HUES48 (cell line): ENCODE results near the gene KCNIP3.
"Not testable (repeated sequence)": the region's sequence is repeated elsewhere in the genome, so short reads cannot be mapped to it uniquely, and the experiment has no call there.

Experiments used
- H3K27ac ChIP-seq: one replicate; pipeline ENCODE4 v1.7.0; 2013; ENCODE audit warnings: low read depth, low read length, inconsistent platforms
- H3K27me3 ChIP-seq: 2 replicates; pipeline ENCODE4 v1.6.1; 2013; ENCODE audit warnings: mild to moderate bottlenecking, low read length; ENCODE audit not compliant: control insufficient read depth, insufficient read depth
- H3K36me3 ChIP-seq: 2 replicates; pipeline ENCODE4 v1.6.1; 2013; ENCODE audit warnings: low read length; ENCODE audit not compliant: control insufficient read depth, insufficient read depth
- H3K4me1 ChIP-seq: 2 replicates; pipeline ENCODE4 v1.6.1; 2013; ENCODE audit warnings: mild to moderate bottlenecking, low read length; ENCODE audit not compliant: control insufficient read depth, insufficient read depth
- H3K4me3 ChIP-seq: 2 replicates; pipeline ENCODE4 v1.5.1; 2013; ENCODE audit warnings: mild to moderate bottlenecking, low read depth, low read length
- H3K9ac ChIP-seq: 2 replicates; pipeline ENCODE4 v1.6.1; 2013; ENCODE audit warnings: mild to moderate bottlenecking, low read depth, low read length, moderate library complexity
- H3K9me3 ChIP-seq: 2 replicates; pipeline ENCODE4 v1.6.1; 2013; ENCODE audit warnings: low read length; ENCODE audit not compliant: control insufficient read depth, insufficient read depth

Gene KCNIP3

GRCh38 chr2:95377216-95378123, 80.3 kb downstream of the KCNIP3 start:
- no peaks in the 10 kb centered on the region for H3K36me3 ChIP-seq
- no peak overlapping the region for H3K9ac ChIP-seq
- H3K27me3 ChIP-seq: no peaks in the 10 kb centered on the region
- H3K4me3 ChIP-seq: no peak overlapping the region
- H3K4me1 ChIP-seq: peaks cover 6% of the 10 kb centered on the region
- no peaks in the 10 kb centered on the region for H3K9me3 ChIP-seq
- no peak overlapping the region for H3K27ac ChIP-seq

- H3K27me3 ChIP-seq, H3K36me3 ChIP-seq, H3K9me3 ChIP-seq, H3K4me3 ChIP-seq, H3K4me1 ChIP-seq, H3K27ac ChIP-seq, H3K9ac ChIP-seq: not testable (repeated sequence)
Measured at GRCh38 chr2:95378281-95378680, 81.1 kb downstream of the KCNIP3 start.

GRCh38 chr2:95379371-95379831, 82.3 kb downstream of the KCNIP3 start:
- no peak overlapping the region for H3K9ac ChIP-seq
- peaks cover 6% of the 10 kb centered on the region for H3K4me1 ChIP-seq
- no peaks in the 10 kb centered on the region for H3K36me3 ChIP-seq
- no peak overlapping the region for H3K27ac ChIP-seq
- no peak overlapping the region for H3K4me3 ChIP-seq
- no peaks in the 10 kb centered on the region for H3K9me3 ChIP-seq
- no peaks in the 10 kb centered on the region for H3K27me3 ChIP-seq

- Histone ChIP-seq H3K9me3 (no peaks in the 10 kb centered on the region), H3K4me3 (no peak overlapping the region), H3K27me3 (no peaks in the 10 kb centered on the region), H3K36me3 (no peaks in the 10 kb centered on the region), H3K27ac (no peak overlapping the region), H3K4me1 (peaks cover 6% of the 10 kb centered on the region), H3K9ac (no peak overlapping the region)
Measured at GRCh38 chr2:95380280-95380679, 83.1 kb downstream of the KCNIP3 start.

- Histone ChIP-seq H3K27me3 (no peaks in the 10 kb centered on the region), H3K4me3 (no peak overlapping the region), H3K27ac (no peak overlapping the region), H3K9ac (no peak overlapping the region), H3K36me3 (no peaks in the 10 kb centered on the region), H3K9me3 (no peaks in the 10 kb centered on the region), H3K4me1 (peaks cover 4% of the 10 kb centered on the region)
Measured at GRCh38 chr2:95380731-95381130, 83.6 kb downstream of the KCNIP3 start.

- peaks cover 4% of the 10 kb centered on the region for H3K4me1 ChIP-seq
- no peak overlapping the region for H3K9ac ChIP-seq
- no peaks in the 10 kb centered on the region for H3K9me3 ChIP-seq
- H3K36me3 ChIP-seq: no peaks in the 10 kb centered on the region
- no peak overlapping the region for H3K27ac ChIP-seq
- no peaks in the 10 kb centered on the region for H3K27me3 ChIP-seq
- H3K4me3 ChIP-seq: no peak overlapping the region
Measured at GRCh38 chr2:95381212-95382191, 84.4 kb downstream of the KCNIP3 start.

- no peak overlapping the region for H3K4me3 ChIP-seq
Measured at GRCh38 chr2:95382192-95382591, 85.0 kb downstream of the KCNIP3 start.

GRCh38 chr2:95382686-95383634, 85.8 kb downstream of the KCNIP3 start:
- H3K9ac ChIP-seq: no peak overlapping the region
- H3K4me1 ChIP-seq: peaks cover 4% of the 10 kb centered on the region
- H3K4me3 ChIP-seq: no peak overlapping the region
- H3K9me3 ChIP-seq: no peaks in the 10 kb centered on the region
- H3K36me3 ChIP-seq: no peaks in the 10 kb centered on the region
- no peak overlapping the region for H3K27ac ChIP-seq
- no peaks in the 10 kb centered on the region for H3K27me3 ChIP-seq

More at GRCh38 chr2:95382192-95382591, 85.0 kb downstream of the KCNIP3 start:
- H3K9me3 ChIP-seq: no peaks in the 10 kb centered on the region
- H3K27me3 ChIP-seq: no peaks in the 10 kb centered on the region
- H3K9ac ChIP-seq: no peak overlapping the region
- H3K4me1 ChIP-seq: peaks cover 4% of the 10 kb centered on the region
- no peaks in the 10 kb centered on the region for H3K36me3 ChIP-seq
- no peak overlapping the region for H3K27ac ChIP-seq

- no peak overlapping the region for H3K27ac ChIP-seq
- H3K9me3 ChIP-seq: no peaks in the 10 kb centered on the region
- H3K4me1 ChIP-seq: peaks cover 4% of the 10 kb centered on the region
- H3K27me3 ChIP-seq: no peaks in the 10 kb centered on the region
- H3K9ac ChIP-seq: no peak overlapping the region
- no peaks in the 10 kb centered on the region for H3K36me3 ChIP-seq
- no peak overlapping the region for H3K4me3 ChIP-seq
Measured at GRCh38 chr2:95383635-95384027, 86.5 kb downstream of the KCNIP3 start.

- Histone ChIP-seq H3K27me3 (0 out of 2 replicates have a peak, but pooled peaks cover 3% of the 10 kb centered on the region), H3K4me3 (no peak overlapping the region), H3K9ac (no peak overlapping the region), H3K27ac (no peak overlapping the region), H3K9me3 (no peaks in the 10 kb centered on the region), H3K36me3 (no peaks in the 10 kb centered on the region), H3K4me1 (no peaks in the 10 kb centered on the region)
Measured at GRCh38 chr2:95384854-95385569, 87.9 kb downstream of the KCNIP3 start.
